IMR-90 (cell line): ENCODE measurements around the gene XPO6. TPM values are rescaled to one million over a fixed set of nuclear protein-coding genes. Genes with fewer than 3 reads are reported as not detected.
A peak's percentile ranks its signal among the peaks of the same experiment; 100 is the strongest.

ENCODE experiments used
- ATAC-seq: fragments of 200-7000 bp; cut with Tn5 transposase; 2 replicates; pipeline ENCODE4 v1.9.1; 2020; ENCODE audit warnings: low read depth, mild to moderate bottlenecking, moderate library complexity
- BruUV-seq: library from RNA; stranded (reverse); fragments of 400-500 nt; replicated peaks from 2 replicates; lab custom pipeline; 2021; lab: Mats Ljungman, UMichigan
- CTCF ChIA-PET: fragments of 300-600 bp; formaldehyde crosslinking; extraction: SDS; loops from one replicate; lab custom pipeline; 2021; ENCODE audit warnings: antibody characterized with exemption; lab: Yijun Ruan, JAX
- POLR2A ChIA-PET: fragments of 300-600 bp; sonication (Branson Sonifier 250); formaldehyde crosslinking; loops from one replicate; lab custom pipeline; 2022; ENCODE audit warnings: antibody characterized with exemption; ENCODE audit not compliant: unreplicated experiment; lab: Charles Lee
- DNase-seq: peaks from one replicate; pipeline ENCODE4 v3.0.0; 2013
- H2AFZ ChIP-seq: replicated peaks from 2 replicates; pipeline ENCODE3; 2013; ENCODE audit warnings: low read length, mild to moderate bottlenecking; ENCODE audit not compliant: poor library complexity
- H2AK5ac ChIP-seq: 2 replicates; pipeline ENCODE4 v1.6.1; 2013; ENCODE audit warnings: low read depth, low read length, inconsistent platforms
- H2AK9ac ChIP-seq: replicated peaks from 2 replicates; pipeline ENCODE3; 2013; ENCODE audit warnings: mild to moderate bottlenecking, low read depth, low read length, moderate library complexity; ENCODE audit not compliant: poor library complexity
- H2BK120ac ChIP-seq: 2 replicates; pipeline ENCODE4 v1.6.1; 2013; ENCODE audit warnings: low read depth, low read length, inconsistent platforms
- H2BK15ac ChIP-seq: 3 replicates; pipeline ENCODE4 v1.6.1; 2013; ENCODE audit warnings: low read depth, low read length, inconsistent platforms
- H2BK20ac ChIP-seq: 2 replicates; pipeline ENCODE4 v1.6.1; 2013; ENCODE audit warnings: low read depth, mild to moderate bottlenecking, inconsistent platforms, low read length, moderate library complexity
- H2BK5ac ChIP-seq: 2 replicates; pipeline ENCODE4 v1.6.1; 2013; ENCODE audit warnings: mild to moderate bottlenecking, low read depth, low read length, inconsistent platforms; ENCODE audit not compliant: poor library complexity, severe bottlenecking
- H3K14ac ChIP-seq: replicated peaks from 2 replicates; pipeline ENCODE4 v1.6.1; 2013; ENCODE audit warnings: low read depth, low read length, inconsistent platforms
- H3K18ac ChIP-seq: 2 replicates; pipeline ENCODE4 v1.6.1; 2013; ENCODE audit warnings: low read depth, low read length, control low read depth
- H3K23ac ChIP-seq: 2 replicates; pipeline ENCODE4 v1.6.1; 2013; ENCODE audit warnings: low read depth, low read length, inconsistent platforms
- H3K27ac ChIP-seq: 2 replicates; pipeline ENCODE4 v1.5.1; 2013; ENCODE audit warnings: mild to moderate bottlenecking, control low read depth, low read length; ENCODE audit not compliant: insufficient read depth
- H3K27me3 ChIP-seq: 2 replicates; pipeline ENCODE4 v1.6.1; 2013; ENCODE audit warnings: low read length; ENCODE audit not compliant: control insufficient read depth, insufficient read depth
- H3K36me3 ChIP-seq: 2 replicates; pipeline ENCODE4 v1.6.1; 2013; ENCODE audit warnings: low read length, mixed read lengths; ENCODE audit not compliant: control insufficient read depth, insufficient read depth
- H3K4ac ChIP-seq: 2 replicates; pipeline ENCODE4 v1.6.1; 2013; ENCODE audit warnings: low read depth, low read length, inconsistent platforms
- H3K4me1 ChIP-seq: 2 replicates; pipeline ENCODE4 v1.6.1; 2013; ENCODE audit warnings: low read length, mixed read lengths; ENCODE audit not compliant: control insufficient read depth, insufficient read depth
- H3K4me2 ChIP-seq: 2 replicates; pipeline ENCODE4 v1.6.1; 2013; ENCODE audit warnings: low read depth, mild to moderate bottlenecking, control low read depth, low read length, moderate library complexity
- H3K4me3 ChIP-seq: 2 replicates; pipeline ENCODE4 v1.5.1; 2013; ENCODE audit warnings: low read depth, mild to moderate bottlenecking, control low read depth, low read length, moderate library complexity; ENCODE audit not compliant: insufficient read depth
- H3K56ac ChIP-seq: 2 replicates; pipeline ENCODE4 v1.6.1; 2013; ENCODE audit warnings: low read length, inconsistent platforms; ENCODE audit not compliant: insufficient read depth; ENCODE audit errors: extremely low read depth
- H3K79me1 ChIP-seq, 2 experiments: 2 replicates each; pipeline ENCODE4 v1.6.1; 2013; ENCODE audit warnings: low read length in 2 of 2, inconsistent platforms in 1 of 2, low read depth in 1 of 2
- H3K9ac ChIP-seq: 2 replicates; pipeline ENCODE4 v1.6.1; 2013; ENCODE audit warnings: low read depth, low read length, control low read depth
- H3K9me1 ChIP-seq: 2 replicates; pipeline ENCODE4 v1.6.1; 2013; ENCODE audit warnings: low read length, inconsistent platforms; ENCODE audit not compliant: insufficient read depth
- H3K9me3 ChIP-seq: 2 replicates; pipeline ENCODE4 v1.6.1; 2013; ENCODE audit warnings: low read length; ENCODE audit not compliant: control insufficient read depth, insufficient read depth
- H4K20me1 ChIP-seq: 2 replicates; pipeline ENCODE4 v1.6.1; 2013; ENCODE audit warnings: low read length, inconsistent platforms; ENCODE audit not compliant: insufficient read depth
- H4K5ac ChIP-seq: 2 replicates; pipeline ENCODE4 v1.6.1; 2013; ENCODE audit warnings: mild to moderate bottlenecking, low read depth, low read length, control low read depth
- H4K8ac ChIP-seq, 2 experiments: 2 replicates each; pipeline ENCODE4 v1.6.1; 2013; ENCODE audit warnings: low read depth in 2 of 2, low read length in 2 of 2, control low read depth in 1 of 2, inconsistent platforms in 1 of 2
- H4K91ac ChIP-seq: 2 replicates; pipeline ENCODE4 v1.6.1; 2013; ENCODE audit warnings: low read depth, low read length, inconsistent platforms; ENCODE audit not compliant: insufficient read depth
- BHLHE40 ChIP-seq: fragments of 150-350 bp; IDR thresholded peaks from 2 replicates; pipeline ENCODE4 v1.6.1; 2016; ENCODE audit warnings: mild to moderate bottlenecking, low read depth, low read length
- CEBPB ChIP-seq: IDR thresholded peaks from 2 replicates; pipeline ENCODE4 v1.6.1; 2012; ENCODE audit warnings: low read depth, low read length, improper control_type of control experiment
- CHD1 ChIP-seq: IDR thresholded peaks from 2 replicates; pipeline ENCODE4 v1.6.1; 2012; ENCODE audit warnings: low read depth, low read length, improper control_type of control experiment
- CTCF ChIP-seq: conservative IDR thresholded peaks from 2 replicates; pipeline ENCODE4 v1.5.1; 2012; ENCODE audit warnings: mild to moderate bottlenecking, low read depth, low read length, improper control_type of control experiment
- ELK1 ChIP-seq: fragments of 150-350 bp; IDR thresholded peaks from 2 replicates; pipeline ENCODE4 v1.6.1; 2016; ENCODE audit warnings: low read depth, mild to moderate bottlenecking, low read length, moderate library complexity, borderline replicate concordance
- FOS ChIP-seq: fragments of 150-350 bp; IDR thresholded peaks from 2 replicates; pipeline ENCODE4 v1.6.1; 2016; ENCODE audit warnings: low read depth, low read length
- MAFK ChIP-seq: IDR thresholded peaks from 2 replicates; pipeline ENCODE4 v1.6.1; 2012; ENCODE audit warnings: low read depth, low read length, improper control_type of control experiment
- MXI1 ChIP-seq: IDR thresholded peaks from 2 replicates; pipeline ENCODE4 v1.6.1; 2012; ENCODE audit warnings: low read depth, mild to moderate bottlenecking, low read length, moderate library complexity, borderline replicate concordance
- POLR2A ChIP-seq: IDR thresholded peaks from 2 replicates; pipeline ENCODE4 v1.6.1; 2012; ENCODE audit warnings: mild to moderate bottlenecking, low read depth, low read length
- RAD21 ChIP-seq: IDR thresholded peaks from 2 replicates; pipeline ENCODE4 v1.6.1; 2012; ENCODE audit warnings: low read length, improper control_type of control experiment
- RCOR1 ChIP-seq: IDR thresholded peaks from 2 replicates; pipeline ENCODE4 v1.6.1; 2012; ENCODE audit warnings: mild to moderate bottlenecking, low read length, improper control_type of control experiment; ENCODE audit not compliant: insufficient replicate concordance
- RFX5 ChIP-seq: IDR thresholded peaks from 2 replicates; pipeline ENCODE4 v1.8.0; 2012; ENCODE audit warnings: low read depth, mild to moderate bottlenecking, low read length, moderate library complexity
- SMC3 ChIP-seq: fragments of 150-350 bp; IDR thresholded peaks from 2 replicates; pipeline ENCODE4 v1.6.1; 2016; ENCODE audit warnings: low read depth, mild to moderate bottlenecking, antibody characterized with exemption, low read length, moderate library complexity
- USF2 ChIP-seq: fragments of 150-350 bp; IDR thresholded peaks from 2 replicates; pipeline ENCODE4 v1.6.1; 2017; ENCODE audit warnings: mild to moderate bottlenecking, antibody characterized with exemption, low read length, low read depth
- WGBS, 2 experiments: methylation state at CpG; one replicate each; pipeline versions ENCODE4 v1.1.5 to v1.1.7; 2013; ENCODE audit warnings: missing lambda C conversion rate in 2 of 2; ENCODE audit not compliant: insufficient read length in 1 of 2; ENCODE audit errors: extremely low coverage in 2 of 2; 5-methylcytosine and 5-hydroxymethylcytosine counted together
- dilution Hi-C: fragments of 300-500 bp; cut with HindIII; formaldehyde crosslinking; loops from one replicate; pipeline ENCODE4 v1.14.3; 2018; ENCODE audit warnings: low sequenced_read_pairs; ENCODE audit not compliant: unreplicated experiment
- in situ Hi-C: fragments of 300-500 bp; cut with MboI; formaldehyde crosslinking; loops from 3 replicates; pipeline ENCODE4 v1.14.3; 2019; ENCODE audit warnings: low sequenced_read_pairs, inconsistent platforms, mixed read lengths
- intact Hi-C: fragments of 100-400 bp; cut with micrococcal nuclease; formaldehyde crosslinking; loops from 2 replicates; pipeline ENCODE4 v1.10.0; 2022
- polyA plus RNA-seq, 3 experiments: library from polyadenylated mRNA; depleted of rRNA; stranded (reverse); fragments of >200 nt; gene quantifications; 2 replicates each; pipeline ENCODE4 v1.2.3, GENCODE V29; 2012; ENCODE audit warnings: low replicate concordance in 1 of 3
- total RNA-seq: library from RNA; depleted of rRNA; stranded (reverse); fragments of >200 nt; gene quantifications from 2 replicates; pipeline ENCODE4 v1.2.3, GENCODE V29; 2012

Gene XPO6
- total and polyA plus RNA-seq, 2 of the 4 experiments (the other 2 are of a cell fraction), result 108 to 184 TPM

GRCh38 chr16:28210979-28211588, 681 bp downstream of the XPO6 start:
- H4K8ac ChIP-seq, result peak overlapping the region; percentile 60 to 92
- peak overlapping the region; percentile 94 for H3K27ac ChIP-seq
- H2BK5ac ChIP-seq, result peak overlapping the region; percentile 91
- POLR2A ChIA-PET, result no interaction called here
- peaks cover 18% of the 10 kb centered on the region for H3K9me1 ChIP-seq
- CTCF ChIA-PET, result interaction anchor here (0.6 to 0.8 kb wide), 2 partner anchors 11 to 23 kb away, joined by 3 to 5 read pairs; no protein-coding TSS in a partner anchor
- H4K20me1 ChIP-seq, result peaks cover 35% of the 10 kb centered on the region
- H4K91ac ChIP-seq, result peak overlapping the region; percentile 90
- H3K18ac ChIP-seq, result peak overlapping the region; percentile 57
- no TSS peak for BruUV-seq
- H3K36me3 ChIP-seq, result peaks cover 20% of the 10 kb centered on the region
- H3K4me3 ChIP-seq, result peak overlapping the region; percentile 66
- H3K27me3 ChIP-seq, result no peaks in the 10 kb centered on the region
- H2BK20ac ChIP-seq, result no peak overlapping the region
- peak overlapping the region; percentile 77 for H3K56ac ChIP-seq
- H2AK5ac ChIP-seq, result peak overlapping the region; percentile 84
- H2AFZ ChIP-seq, result peak overlapping the region; percentile 90
- ATAC-seq (peak; percentile 70), DNase-seq (peak; percentile 75)
- dilution Hi-C loops (no loop called here), in situ Hi-C loops (no loop called here), intact Hi-C loops (loop anchor here (5.0 to 10.0 kb wide), 5 partner anchors 39 to 426 kb away; no protein-coding TSS in a partner anchor)
- H3K23ac ChIP-seq, result peak overlapping the region; percentile 92
- no peaks in the 10 kb centered on the region for H3K9me3 ChIP-seq
- peak overlapping the region; percentile 97 for H3K9ac ChIP-seq
- peak overlapping the region; percentile 58 for H4K5ac ChIP-seq
- WGBS, 2 experiments, result 0% methylated on average over 5 of the region's 33 CpGs; no CpG with 5 or more reads in 1 of the 2 experiments
- 0 out of 3 replicates have a peak overlapping the region, but pooled peaks have one; percentile 27 for H2BK15ac ChIP-seq
- H3K4me1 ChIP-seq, result peaks cover 8% of the 10 kb centered on the region
- H3K14ac ChIP-seq, result peak overlapping the region; percentile 93
- peak overlapping the region; percentile 88 for H3K4ac ChIP-seq
- peak overlapping the region; percentile 33; the same call in 1 of the 2 replicates for H2BK120ac ChIP-seq
- peaks cover 0 to 34% of the 10 kb centered on the region in 2 experiments; a peak in 2 of 4 replicates for H3K79me1 ChIP-seq
- H3K4me2 ChIP-seq, result peak overlapping the region; percentile 96
- peak overlapping the region; percentile 97 for H2AK9ac ChIP-seq
- TF ChIP-seq MAFK (no peak), CHD1 (no peak; the same call in 1 of the 2 replicates), RFX5 (no peak), RAD21 (peak; percentile 46), CEBPB (no peak), SMC3 (no peak), MXI1 (peak; percentile 99), RCOR1 (peak; percentile 55), POLR2A (no peak; the same call in 1 of the 2 replicates), FOS (no peak), CTCF (no peak), ELK1 (no peak), USF2 (0 out of 2 replicates have a peak, but pooled peaks have one; percentile 5), BHLHE40 (peak; percentile 87)
